GM23248 (cell line): ENCODE data around the gene CENPP. TPM values are rescaled to one million over a fixed set of nuclear protein-coding genes. Genes with fewer than 3 reads are reported as not detected.
A peak's percentile ranks its signal among the peaks of the same experiment; 100 is the strongest.
"Not testable (repeated sequence)": the region's sequence is repeated elsewhere in the genome, so short reads cannot be mapped to it uniquely, and the experiment has no call there.

ENCODE experiments used
- DNase-seq: peaks from one replicate; pipeline ENCODE4 v3.0.0-alpha.2; 2015
- H2AFZ ChIP-seq: fragments of 200-600 bp; sonication (generic); 2 replicates; pipeline ENCODE4 v1.6.1; 2016; ENCODE audit warnings: antibody characterized with exemption
- H3F3A ChIP-seq: fragments of 200-600 bp; sonication (generic); 2 replicates; pipeline ENCODE4 v1.6.1; 2016; ENCODE audit warnings: mild to moderate bottlenecking, antibody characterized with exemption, mixed run types; ENCODE audit not compliant: insufficient read depth
- H3K27ac ChIP-seq: fragments of 200-600 bp; sonication (generic); 2 replicates; pipeline ENCODE4 v1.5.1; 2016; ENCODE audit warnings: mild to moderate bottlenecking
- H3K27me3 ChIP-seq: fragments of 200-600 bp; sonication (generic); replicated peaks from 2 replicates; pipeline ENCODE4 v1.6.1; 2016; ENCODE audit warnings: mild to moderate bottlenecking; ENCODE audit not compliant: insufficient read depth
- H3K36me3 ChIP-seq: fragments of 200-600 bp; sonication (generic); 2 replicates; pipeline ENCODE4 v1.6.1; 2016; ENCODE audit warnings: low read depth, mild to moderate bottlenecking
- H3K4me1 ChIP-seq: fragments of 200-600 bp; sonication (generic); 2 replicates; pipeline ENCODE4 v1.6.1; 2016; ENCODE audit warnings: mild to moderate bottlenecking; ENCODE audit not compliant: insufficient read depth
- H3K4me2 ChIP-seq: fragments of 200-600 bp; sonication (generic); one replicate; pipeline ENCODE4 v1.6.1; 2016; ENCODE audit warnings: mild to moderate bottlenecking; ENCODE audit not compliant: unreplicated experiment
- H3K4me3 ChIP-seq: fragments of 200-600 bp; sonication (generic); 2 replicates; pipeline ENCODE4 v1.5.1; 2016; ENCODE audit warnings: mild to moderate bottlenecking
- H3K79me2 ChIP-seq: fragments of 200-600 bp; sonication (generic); 2 replicates; pipeline ENCODE4 v1.6.1; 2016; ENCODE audit warnings: mild to moderate bottlenecking; ENCODE audit not compliant: insufficient read depth
- H3K9ac ChIP-seq: fragments of 200-600 bp; sonication (generic); 2 replicates; pipeline ENCODE4 v1.6.1; 2016; ENCODE audit warnings: mild to moderate bottlenecking
- H3K9me2 ChIP-seq: fragments of 200-600 bp; sonication (generic); 2 replicates; pipeline ENCODE4 v1.6.1; 2016; ENCODE audit warnings: mixed run types, mild to moderate bottlenecking, moderate library complexity; ENCODE audit not compliant: insufficient read depth
- H3K9me3 ChIP-seq: fragments of 200-600 bp; sonication (generic); one replicate; pipeline ENCODE4 v1.6.1; 2017; ENCODE audit warnings: low read depth
- H4K20me1 ChIP-seq: fragments of 200-600 bp; sonication (generic); 2 replicates; pipeline ENCODE4 v1.6.0; 2016; ENCODE audit not compliant: insufficient read depth
- EZH2 ChIP-seq: fragments of 200-600 bp; sonication (generic); IDR thresholded peaks from 2 replicates; pipeline ENCODE4 v1.6.1; 2018; ENCODE audit warnings: antibody characterized with exemption, mild to moderate bottlenecking; ENCODE audit not compliant: insufficient read depth, poor library complexity, severe bottlenecking
- EZH2phosphoT487 ChIP-seq: fragments of 200-600 bp; sonication (generic); IDR thresholded peaks from 2 replicates; pipeline ENCODE4 v1.6.1; 2018; ENCODE audit warnings: antibody characterized with exemption, moderate library complexity, mild to moderate bottlenecking, low read depth; ENCODE audit not compliant: insufficient read depth
- WGBS, 2 experiments: methylation state at CpG; one replicate each; pipeline ENCODE4 v1.1.6; 2015 to 2017; ENCODE audit warnings: low lambda C conversion rate in 2 of 2, low coverage in 1 of 2; ENCODE audit errors: missing lambda C conversion rate in 2 of 2; 5-methylcytosine and 5-hydroxymethylcytosine counted together
- in situ Hi-C: fragments of 300-500 bp; cut with MboI; formaldehyde crosslinking; loops from 2 replicates; pipeline ENCODE4 v1.15.0; 2020
- polyA plus RNA-seq: library from polyadenylated mRNA; unstranded; fragments of >200 nt; fragmentation: Nextera tagmentation; extraction: Ambion mirVana; gene quantifications from 2 replicates; pipeline ENCODE4 v1.2.1, GENCODE V29; 2016
- total RNA-seq: library from RNA; depleted of rRNA; stranded (reverse); fragments of >200 nt; shearing (Covaris generic); gene quantifications from 2 replicates; pipeline ENCODE4 v1.2.3, GENCODE V29; 2014

Gene CENPP
- total and polyA plus RNA-seq, 2 experiments from 2014 or later = 2.5 to 7.4 TPM

- DNase-seq = peak; percentile 75
- Histone ChIP-seq H3K4me3 (no peak overlapping the region), H3K9me3 (no peaks in the 10 kb centered on the region), H3K27ac (peak overlapping the region; percentile 53), H3K9ac (no peak overlapping the region), H4K20me1 (no peaks in the 10 kb centered on the region), H2AFZ (no peak overlapping the region), H3K4me1 (peaks cover 35% of the 10 kb centered on the region), H3K36me3 (no peaks in the 10 kb centered on the region), H3K27me3 (no peaks in the 10 kb centered on the region), H3K9me2 (no peaks in the 10 kb centered on the region), H3F3A (no peaks in the 10 kb centered on the region; the same call in 1 of the 2 replicates), H3K4me2 (no peak overlapping the region), H3K79me2 (no peaks in the 10 kb centered on the region)
- in situ Hi-C loops = no loop called here
- TF ChIP-seq EZH2phosphoT487 = no peak
- no peak for TF ChIP-seq EZH2
- 22 to 40% methylated on average over 2 of the region's 2 CpGs for WGBS, 2 experiments
These were observed 239.2 kb downstream of the CENPP start for GRCh38 chr9:92564982-92565381.

- H3F3A ChIP-seq, H3K4me1 ChIP-seq, H3K9me3 ChIP-seq, H3K4me2 ChIP-seq, H3K4me3 ChIP-seq, DNase-seq, H3K79me2 ChIP-seq, H3K27me3 ChIP-seq, H3K9me2 ChIP-seq, H3K27ac ChIP-seq, H3K36me3 ChIP-seq, in situ Hi-C loops, H3K9ac ChIP-seq, H2AFZ ChIP-seq, H4K20me1 ChIP-seq: not testable (repeated sequence)
- 73 to 79% methylated on average over 2 of the region's 2 CpGs for WGBS, 2 experiments
These were observed 246.1 kb downstream of the CENPP start for GRCh38 chr9:92571871-92572270.

- H3K9me3 ChIP-seq, H3K4me2 ChIP-seq, H3K9ac ChIP-seq, H3K9me2 ChIP-seq, H3K27me3 ChIP-seq, H3K4me1 ChIP-seq, H3F3A ChIP-seq, H2AFZ ChIP-seq, DNase-seq, H3K36me3 ChIP-seq, H3K79me2 ChIP-seq, in situ Hi-C loops, H3K4me3 ChIP-seq, H3K27ac ChIP-seq, H4K20me1 ChIP-seq: not testable (repeated sequence)
- WGBS, 2 experiments = 91 to 94% methylated on average over 13 to 14 of the region's 14 CpGs
These were observed 247.9 kb downstream of the CENPP start for GRCh38 chr9:92573612-92574011.

GRCh38 chr9:92576175-92576574 lies 250.4 kb downstream of the CENPP start:
- Histone ChIP-seq H4K20me1 (no peaks in the 10 kb centered on the region), H3K36me3 (no peaks in the 10 kb centered on the region), H3K4me2 (no peak overlapping the region), H3K4me3 (no peak overlapping the region), H3F3A (no peaks in the 10 kb centered on the region), H3K9me2 (no peaks in the 10 kb centered on the region), H2AFZ (0 out of 2 replicates have a peak overlapping the region, but pooled peaks have one; percentile 3), H3K9me3 (no peaks in the 10 kb centered on the region), H3K27ac (no peak overlapping the region), H3K4me1 (no peaks in the 10 kb centered on the region), H3K27me3 (no peaks in the 10 kb centered on the region), H3K9ac (no peak overlapping the region), H3K79me2 (no peaks in the 10 kb centered on the region)
- WGBS, 2 experiments = 46 to 53% methylated on average over 1 of the region's 1 CpG
- in situ Hi-C loops = no loop called here
- DNase-seq = no peak
- TF ChIP-seq EZH2 (no peak), EZH2phosphoT487 (no peak)

GRCh38 chr9:92589923-92590322 lies 264.2 kb downstream of the CENPP start:
- 89 to 100% methylated on average over 1 of the region's 1 CpG for WGBS, 2 experiments
- TF ChIP-seq EZH2 = no peak
- no peak for TF ChIP-seq EZH2phosphoT487
- Histone ChIP-seq H3K27ac (no peak overlapping the region), H3K27me3 (no peaks in the 10 kb centered on the region), H4K20me1 (no peaks in the 10 kb centered on the region), H3K9me2 (no peaks in the 10 kb centered on the region), H3K9ac (no peak overlapping the region), H2AFZ (peak overlapping the region; percentile 49), H3K9me3 (no peaks in the 10 kb centered on the region), H3K79me2 (no peaks in the 10 kb centered on the region), H3K4me2 (no peak overlapping the region), H3K4me1 (peaks cover 16% of the 10 kb centered on the region), H3K4me3 (no peak overlapping the region), H3F3A (0 out of 2 replicates have a peak, but pooled peaks cover 4% of the 10 kb centered on the region), H3K36me3 (no peaks in the 10 kb centered on the region)
- no peak for DNase-seq
- in situ Hi-C loops = no loop called here
